Adrenal gland (tissue), 19 donors: ENCODE measurements around the gene TIMP2. TPM values are rescaled to one million over a fixed set of nuclear protein-coding genes. Genes with fewer than 3 reads are reported as not detected.

ENCODE experiments used
- DNase-seq, 7 donors: peaks; one replicate each; pipeline ENCODE4 v3.0.0-alpha.2; 2019 to 2020
- H3K27ac ChIP-seq, 5 donors: fragments of 200-600 bp; sonication (generic) in 4 of 5; 1 replicate in 3 of 5; 2 replicates in 2 of 5; pipeline versions ENCODE4 v1.5.1 to v1.8.0; 2016 to 2020; ENCODE audit warnings: mild to moderate bottlenecking in 1 of 5
- H3K27me3 ChIP-seq: fragments of 200-600 bp; 2 replicates; pipeline ENCODE4 v1.8.0; 2021
- H3K36me3 ChIP-seq, 2 donors: fragments of 200-600 bp; replicated peaks in 1 of 2; 1 replicate in 1 of 2; 2 replicates in 1 of 2; pipeline versions ENCODE4 v1.5.1 to v1.8.0; 2018 to 2022
- H3K4me1 ChIP-seq, 2 donors: fragments of 200-600 bp; replicated peaks in 1 of 2; 1 replicate in 1 of 2; 2 replicates in 1 of 2; pipeline versions ENCODE4 v1.5.1 to v1.8.0; 2018 to 2021
- H3K4me3 ChIP-seq, 4 donors: fragments of 200-600 bp; sonication (generic) in 3 of 4; one replicate each; pipeline ENCODE4 v1.5.1; 2016 to 2018
- H3K9me3 ChIP-seq, 3 donors: fragments of 200-600 bp; sonication (generic) in 1 of 3; replicated peaks in 1 of 3; 1 replicate in 2 of 3; 2 replicates in 1 of 3; pipeline versions ENCODE4 v1.5.1 to v1.8.0; 2016 to 2021
- POLR2A ChIP-seq, 2 donors: fragments of 450-650 bp; IDR thresholded peaks; one replicate each; pipeline ENCODE4 v1.6.1; 2017; ENCODE audit warnings: antibody characterized with exemption in 2 of 2, mild to moderate bottlenecking in 2 of 2, moderate library complexity in 1 of 2
- WGBS, 4 donors: extraction: QIAGEN DNeasy Blood & Tissue Kit in 2 of 4; methylation state at CpG; one replicate each; pipeline versions ENCODE4 v1.1.5 to v1.1.7; 2013 to 2017; 5-methylcytosine and 5-hydroxymethylcytosine counted together
- intact Hi-C, 2 donors: fragments of 100-400 bp; cut with DNase I; formaldehyde crosslinking; loops; one replicate each; pipeline versions ENCODE4 v1.14.1 to v1.15.0; 2022 to 2023
- long read RNA-seq, 10 donors: library from polyadenylated mRNA in 3 of 10; unstranded in 2 of 10; stranded (forward) in 1 of 10; transcript quantifications; one replicate each; pipeline ENCODE4 v2.0.0 and lab custom pipeline, GENCODE V29; 2021 to 2026
- polyA plus RNA-seq, 3 donors: library from polyadenylated mRNA; stranded (reverse); fragments of 200-250 nt in 2 of 3; fragments of 350-450 nt in 1 of 3; fragmentation: Illumina TruSeq in 1 of 3; extraction: RNeasy Lipid Tissue Mini Kit (QIAGEN cat#74804) in 1 of 3; gene quantifications; one replicate each; pipeline ENCODE4 v1.2.3, GENCODE V29; 2013 to 2014
- total RNA-seq, 9 donors: library from RNA; depleted of rRNA in 4 of 9; stranded (reverse); fragments of >200 nt in 4 of 9; fragments of 120-200 nt in 1 of 9; fragmentation: NEBNext Ultra II Directional in 1 of 9; extraction: Animal tissue kit (Norgen Biotek cat#: 25700) in 1 of 9; gene quantifications; one replicate each; pipeline versions ENCODE4 v1.1.0 to v1.2.4, GENCODE V29; 2013 to 2023
- TF ChIP-seq, protein P1 (sequence below), 6 experiments: fragments of 450-650 bp in 4 of 6; fragments of 200-600 bp in 2 of 6; sonication (generic) in 1 of 6; IDR thresholded peaks; 1 replicate in 5 of 6; 2 replicates in 1 of 6; pipeline versions ENCODE4 v1.5.1 to v1.8.0; 2016 to 2021; ENCODE audit warnings: antibody characterized with exemption in 6 of 6, mild to moderate bottlenecking in 2 of 6, moderate library complexity in 1 of 6
- donor health status: healthy with polysubstance abuse.
- donor health status: Bipolar disorder and iron deficiency.
- donor health status: DM: yes; HTN: yes; CAD: no.
- donor health status: DM: no; HTN: no; CAD: no.
- donor health status: DM: no; HTN: no; CAD: no.
- donor health status: DM: yes; HTN: yes; CAD: no.

Gene TIMP2, protein sequence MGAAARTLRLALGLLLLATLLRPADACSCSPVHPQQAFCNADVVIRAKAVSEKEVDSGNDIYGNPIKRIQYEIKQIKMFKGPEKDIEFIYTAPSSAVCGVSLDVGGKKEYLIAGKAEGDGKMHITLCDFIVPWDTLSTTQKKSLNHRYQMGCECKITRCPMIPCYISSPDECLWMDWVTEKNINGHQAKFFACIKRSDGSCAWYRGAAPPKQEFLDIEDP
- 100 to 1,000 TPM in 8 of 9 donors, 10 to 100 TPM in 1; 20.2 to 275 (median 210) TPM for total RNA-seq
- polyA plus RNA-seq: 100 to 1,000 TPM in 1 of 3 donors, 10 to 100 TPM in 2; 50.8 to 153 (median 55.9) TPM
- long read RNA-seq, donor 1, transcript TIMP2-201 (5 exons, 3,652 nt): major isoform, 8 of 8 reads
- long read RNA-seq, donor 1, partial matches to known transcripts: 0 of 8 reads
- long read RNA-seq, donor 1, other reads (novel, unspliced or antisense): 0 of 8 reads
- long read RNA-seq, donor 2, transcript TIMP2-201 (5 exons, 3,652 nt): major isoform, 9 of 10 reads
- long read RNA-seq, donor 2, partial matches to known transcripts: 0 of 10 reads
- long read RNA-seq, donor 2, other reads (novel, unspliced or antisense): 0 of 10 reads
- long read RNA-seq, donor 3, partial matches to known transcripts: 0 of 3 reads
- long read RNA-seq, donor 3, other reads (novel, unspliced or antisense): 0 of 3 reads
- long read RNA-seq, donor 4, partial matches to known transcripts: 2 of 15 reads
- long read RNA-seq, donor 4, other reads (novel, unspliced or antisense): 13 of 15 reads
- long read RNA-seq, donor 5, transcript TIMP2-201 (5 exons, 3,652 nt): major isoform, 20 of 40 reads
- long read RNA-seq, donor 5, partial matches to known transcripts: 1 of 40 reads
- long read RNA-seq, donor 5, other reads (novel, unspliced or antisense): 19 of 40 reads
- long read RNA-seq, donor 6, partial matches to known transcripts: 0 of 17 reads
- long read RNA-seq, donor 6, other reads (novel, unspliced or antisense): 17 of 17 reads
- long read RNA-seq, donor 7, transcript TIMP2-201 (5 exons, 3,652 nt): major isoform, 6 of 6 reads
- long read RNA-seq, donor 7, partial matches to known transcripts: 0 of 6 reads
- long read RNA-seq, donor 7, other reads (novel, unspliced or antisense): 0 of 6 reads
- long read RNA-seq, donor 8, transcript TIMP2-201 (5 exons, 3,652 nt): major isoform, 14 of 14 reads
- long read RNA-seq, donor 8, partial matches to known transcripts: 0 of 14 reads
- long read RNA-seq, donor 8, other reads (novel, unspliced or antisense): 0 of 14 reads
- long read RNA-seq, donor 9, partial matches to known transcripts: 0 of 3 reads
- long read RNA-seq, donor 9, other reads (novel, unspliced or antisense): 0 of 3 reads
- long read RNA-seq, donor 10, transcript TIMP2-201 (5 exons, 3,652 nt): major isoform, 11 of 11 reads
- long read RNA-seq, donor 10, partial matches to known transcripts: 0 of 11 reads
- long read RNA-seq, donor 10, other reads (novel, unspliced or antisense): 0 of 11 reads

DNA sequence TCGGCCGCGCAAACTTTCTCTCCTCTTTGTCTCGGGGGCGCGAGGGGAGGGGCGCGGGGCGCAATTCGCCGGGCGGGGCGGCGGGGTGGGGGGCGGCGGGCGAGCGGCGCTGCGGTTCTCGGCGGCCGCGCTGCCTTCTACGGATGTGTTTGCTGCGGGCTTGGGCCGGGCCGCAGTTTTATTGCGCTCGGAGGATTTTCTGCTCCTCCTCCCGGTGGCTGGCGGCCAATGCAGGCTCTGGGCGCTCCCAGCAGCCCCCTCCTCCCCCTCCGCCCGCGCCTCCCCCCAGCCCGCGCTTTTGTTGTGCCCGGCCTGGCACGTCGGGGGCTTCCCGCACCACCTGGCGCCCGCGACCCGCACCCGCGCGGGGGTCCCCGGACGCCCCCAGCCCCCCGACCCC is at the start of gene TIMP2:
TIMP2 (minus strand) TSS at position 154 of the 400 bp plus-strand sequence. CDS start 299 bp downstream, outside the sequence.
- no peaks in the 10 kb centered on the region for H3K9me3 ChIP-seq
- H3K4me3 ChIP-seq: peak within 1 kb of the TSS in 3 of 4 donors; percentile 48 to 80 (median 62)
- TF ChIP-seq, protein P1, sequence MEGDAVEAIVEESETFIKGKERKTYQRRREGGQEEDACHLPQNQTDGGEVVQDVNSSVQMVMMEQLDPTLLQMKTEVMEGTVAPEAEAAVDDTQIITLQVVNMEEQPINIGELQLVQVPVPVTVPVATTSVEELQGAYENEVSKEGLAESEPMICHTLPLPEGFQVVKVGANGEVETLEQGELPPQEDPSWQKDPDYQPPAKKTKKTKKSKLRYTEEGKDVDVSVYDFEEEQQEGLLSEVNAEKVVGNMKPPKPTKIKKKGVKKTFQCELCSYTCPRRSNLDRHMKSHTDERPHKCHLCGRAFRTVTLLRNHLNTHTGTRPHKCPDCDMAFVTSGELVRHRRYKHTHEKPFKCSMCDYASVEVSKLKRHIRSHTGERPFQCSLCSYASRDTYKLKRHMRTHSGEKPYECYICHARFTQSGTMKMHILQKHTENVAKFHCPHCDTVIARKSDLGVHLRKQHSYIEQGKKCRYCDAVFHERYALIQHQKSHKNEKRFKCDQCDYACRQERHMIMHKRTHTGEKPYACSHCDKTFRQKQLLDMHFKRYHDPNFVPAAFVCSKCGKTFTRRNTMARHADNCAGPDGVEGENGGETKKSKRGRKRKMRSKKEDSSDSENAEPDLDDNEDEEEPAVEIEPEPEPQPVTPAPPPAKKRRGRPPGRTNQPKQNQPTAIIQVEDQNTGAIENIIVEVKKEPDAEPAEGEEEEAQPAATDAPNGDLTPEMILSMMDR (IDR thresholded peaks at IDR 0.05): peak in 3 of 6 experiments; percentile 15 to 45 (median 36)
- TF ChIP-seq POLR2A (IDR thresholded peaks at IDR 0.05): peak; percentile 68 to 69
- H3K27ac ChIP-seq: peak within 1 kb of the TSS in 4 of 5 donors; percentile 61 to 96 (median 82)
- H3K36me3 ChIP-seq: no peaks in the 10 kb centered on the region
- H3K27me3 ChIP-seq: no peaks in the 10 kb centered on the region
- DNase-seq: peak; percentile 83 to 92 (median 89)
- peaks cover 23 to 44% of the 10 kb centered on the region in 2 donors for H3K4me1 ChIP-seq
- WGBS, 4 donors: 0% methylated on average over 3 to 48 of the region's 52 CpGs; no CpG with 5 or more reads in 1 of the 4 donors
- intact Hi-C loops: no loop called here

DNA sequence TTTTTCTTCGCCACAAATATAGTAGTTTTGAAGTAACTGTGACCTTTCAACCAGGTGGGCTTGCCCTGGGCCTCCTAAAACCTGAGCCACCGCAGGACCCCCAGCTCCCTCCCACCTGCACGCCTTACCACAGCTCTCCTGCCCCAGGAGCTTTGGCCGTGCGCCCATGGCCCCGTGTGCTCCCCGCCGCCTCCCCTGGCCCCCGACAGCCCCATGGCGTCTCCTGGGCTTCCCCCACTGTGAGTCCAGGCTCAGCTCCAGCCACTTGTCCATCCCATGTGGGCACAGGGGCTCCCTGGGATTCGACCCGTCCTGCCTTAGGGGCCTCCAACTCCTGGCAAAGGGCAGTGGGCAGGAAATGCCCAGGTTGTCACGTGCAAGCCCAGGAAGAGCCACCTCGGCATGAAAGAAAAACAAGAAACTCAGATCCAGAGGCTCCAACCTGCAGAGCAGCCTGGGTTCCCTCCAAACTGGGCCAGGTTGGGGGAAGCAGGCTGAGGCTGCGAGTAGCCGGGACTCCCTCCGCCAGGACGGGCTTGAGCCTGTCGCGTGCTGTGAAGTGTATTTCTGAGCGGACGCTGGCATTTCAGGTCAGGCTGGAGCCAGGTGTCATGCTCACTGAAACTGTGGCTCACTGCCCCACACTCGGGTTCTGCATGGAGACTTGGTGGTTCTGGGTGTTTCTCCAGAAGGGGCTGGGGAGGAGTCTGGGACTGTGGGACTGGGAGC is 48.8 kb upstream of the TIMP2 start:
- TF ChIP-seq, protein P1 (IDR thresholded peaks at IDR 0.05): no peak
- TF ChIP-seq POLR2A (IDR thresholded peaks at IDR 0.05): no peak
- peak overlapping the region in 1 of 5 donors; percentile 48 for H3K27ac ChIP-seq
- H3K4me3 ChIP-seq: no peak overlapping the region
- H3K4me1 ChIP-seq: peaks cover 21 to 54% of the 10 kb centered on the region in 2 donors
- intact Hi-C loops: loop anchor here in 1 of 2 donors (5.0 kb wide), 1 partner anchor 107 kb away; no protein-coding TSS in a partner anchor
- peaks cover 0 to 32% of the 10 kb centered on the region in 2 donors for H3K36me3 ChIP-seq
- no peaks in the 10 kb centered on the region for H3K27me3 ChIP-seq
- no peaks in the 10 kb centered on the region for H3K9me3 ChIP-seq
- peak in 1 of 7 donors; percentile 29 for DNase-seq
- 80 to 85% (median 84%) methylated on average over 21 to 23 of the region's 23 CpGs for WGBS, 4 donors

DNA sequence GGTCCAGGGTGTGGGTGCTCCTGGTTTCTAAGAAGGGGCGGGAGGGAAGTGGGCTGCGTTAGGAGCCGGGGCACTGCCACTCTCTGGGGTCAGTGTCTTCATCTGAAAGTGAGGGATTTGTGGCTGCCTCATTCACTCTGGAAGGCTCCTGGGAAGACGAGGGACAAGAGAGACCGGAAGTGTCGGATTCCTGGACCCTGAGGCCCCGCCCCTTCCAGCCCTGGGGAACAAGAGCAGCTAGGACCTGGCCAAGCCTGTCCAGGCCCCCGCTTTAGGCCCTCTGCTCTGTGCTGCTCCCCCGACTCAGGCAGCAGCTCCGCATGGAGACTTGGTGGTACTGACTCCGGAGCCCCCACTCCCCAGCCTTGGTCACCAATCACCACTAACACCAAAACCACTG is 48.0 kb upstream of the TIMP2 start:
- Histone ChIP-seq H3K4me3 (no peak overlapping the region), H3K9me3 (no peaks in the 10 kb centered on the region), H3K27me3 (no peaks in the 10 kb centered on the region), H3K4me1 (peaks cover 14 to 46% of the 10 kb centered on the region in 2 donors), H3K36me3 (peaks cover 0 to 39% of the 10 kb centered on the region in 2 donors), H3K27ac (peak overlapping the region in 2 of 5 donors; percentile 17 to 48)
- intact Hi-C loops: loop anchor here in 1 of 2 donors (5.0 kb wide), 1 partner anchor 106 kb away; no protein-coding TSS in a partner anchor
- whole genome bisulfite sequencing, 4 donors: 75 to 79% (median 79%) methylated on average over 5 to 11 of the region's 11 CpGs
- TF ChIP-seq POLR2A (IDR thresholded peaks at IDR 0.05): no peak
- TF ChIP-seq, protein P1 (IDR thresholded peaks at IDR 0.05): no peak
- DNase-seq: peak in 2 of 7 donors; percentile 39 to 43
